Right lobe of liver (tissue), 4 donors: Measurements from ENCODE around the gene KAT6B.

Experiments used
- CTCF ChIP-seq, 4 donors: fragments of 200-600 bp in 3 of 4; fragments of 450-650 bp in 1 of 4; IDR thresholded peaks; one replicate each; pipeline versions ENCODE4 v1.5.1 to v1.8.0; 2016 to 2022; ENCODE audit warnings: antibody characterized with exemption in 4 of 4, mild to moderate bottlenecking in 2 of 4
- POLR2A ChIP-seq: fragments of 450-650 bp; IDR thresholded peaks from one replicate; pipeline ENCODE4 v1.6.1; 2017; ENCODE audit warnings: antibody characterized with exemption, mild to moderate bottlenecking
- donor health status: DM: no; HTN: no; CAD: no.
- donor health status: DM: no; HTN: no; CAD: no.
- donor health status: DM: no; HTN: yes; CAD: no.

- TF ChIP-seq CTCF (IDR thresholded peaks at IDR 0.05): no peak
- TF ChIP-seq POLR2A: no peak
Measured at GRCh38 chr10:74997163-74997562, 170.8 kb downstream of the KAT6B start.
